Activated gamma-delta T cell (primary cell): Measurements from ENCODE around the gene ITGB1.
"Not testable (repeated sequence)": the region's sequence is repeated elsewhere in the genome, so short reads cannot be mapped to it uniquely, and the experiment has no call there.

Experiments
- DNase-seq: peaks from one replicate; lab custom pipeline; 2025; lab: John Stamatoyannopoulos, UW

ITGB1 gene

GRCh38 chr10:32980558-32981468, 22.8 kb upstream of the ITGB1 start:
- peak; percentile 68 for DNase-seq

GRCh38 chr10:32980242-32980557, 22.2 kb upstream of the ITGB1 start:
- no peak for DNase-seq

GRCh38 chr10:32979719-32980118, 21.7 kb upstream of the ITGB1 start:
- DNase-seq = not testable (repeated sequence)

GRCh38 chr10:32979041-32979440, 21.0 kb upstream of the ITGB1 start:
- no peak for DNase-seq

- not testable (repeated sequence) for DNase-seq
These were observed 20.1 kb upstream of the ITGB1 start for GRCh38 chr10:32977846-32978809.

DNA sequence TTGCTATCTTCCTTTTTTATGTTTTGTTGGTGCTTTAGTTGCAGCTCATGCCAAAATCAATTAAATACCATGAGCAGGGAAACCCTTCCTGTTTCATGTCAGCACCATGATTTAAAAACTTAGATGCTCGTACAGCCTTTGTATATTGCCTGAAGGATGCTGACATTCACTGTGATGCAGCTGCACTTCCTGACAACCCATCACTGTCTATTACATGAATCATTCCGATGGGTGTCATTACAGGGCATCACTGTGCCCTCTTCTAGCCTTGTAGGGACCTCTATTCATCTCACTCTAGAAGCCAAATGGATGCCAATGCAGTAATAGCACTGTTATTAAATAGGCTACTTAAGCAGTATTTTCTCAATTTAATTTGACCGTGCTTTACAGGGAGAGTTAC, 18.3 kb upstream of the ITGB1 start:
- no peak for DNase-seq

GRCh38 chr10:32972929-32973328, 14.9 kb upstream of the ITGB1 start:
- no peak for DNase-seq

- no peak for DNase-seq
These were observed 14.4 kb upstream of the ITGB1 start for GRCh38 chr10:32972460-32972859.

DNA sequence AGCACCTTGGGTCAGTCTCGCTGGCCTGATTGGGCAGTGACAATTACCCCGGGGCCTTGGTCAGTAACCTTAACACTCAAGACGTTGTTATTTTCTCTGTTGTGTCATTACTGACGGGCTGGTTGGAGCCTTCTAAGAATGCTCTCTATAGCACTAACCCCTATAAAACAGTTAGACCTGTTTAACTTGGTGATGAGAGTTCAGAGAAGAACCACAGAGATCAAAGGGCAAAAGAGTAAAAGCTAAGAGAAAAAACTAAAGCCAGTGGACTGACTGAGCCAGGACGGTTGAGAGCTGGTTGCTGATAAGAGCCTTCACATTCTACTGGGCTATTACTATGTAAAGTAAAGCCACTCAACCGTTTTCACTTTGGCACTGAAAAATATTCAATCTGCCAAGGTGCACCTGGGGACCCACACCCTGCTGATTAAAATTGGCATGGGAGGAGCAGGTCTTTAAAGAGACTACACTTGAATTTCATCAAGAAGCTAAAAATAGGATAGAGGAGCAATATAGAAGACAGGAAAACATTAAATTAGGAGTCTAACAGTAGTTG, 13.6 kb upstream of the ITGB1 start:
- DNase-seq = no peak

DNA sequence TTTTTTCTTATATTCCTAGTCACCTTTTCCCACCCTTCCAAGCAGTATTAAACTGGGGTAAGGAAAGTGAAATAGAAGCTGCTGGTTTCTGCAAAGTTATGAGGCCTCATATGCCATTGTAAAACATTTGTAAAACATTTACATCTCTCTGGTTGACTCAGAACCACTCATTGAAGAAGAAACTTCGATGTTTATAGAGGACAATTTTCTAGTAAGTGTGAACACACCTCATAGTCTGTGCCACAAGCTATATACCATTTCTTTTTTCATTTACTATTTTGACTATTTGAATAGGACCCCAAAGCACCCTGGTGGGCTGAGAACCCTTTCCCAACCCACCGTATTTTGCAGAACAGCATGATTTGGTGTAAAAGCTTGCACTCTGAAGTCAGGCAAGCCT, 12.9 kb upstream of the ITGB1 start:
- no peak for DNase-seq

DNA sequence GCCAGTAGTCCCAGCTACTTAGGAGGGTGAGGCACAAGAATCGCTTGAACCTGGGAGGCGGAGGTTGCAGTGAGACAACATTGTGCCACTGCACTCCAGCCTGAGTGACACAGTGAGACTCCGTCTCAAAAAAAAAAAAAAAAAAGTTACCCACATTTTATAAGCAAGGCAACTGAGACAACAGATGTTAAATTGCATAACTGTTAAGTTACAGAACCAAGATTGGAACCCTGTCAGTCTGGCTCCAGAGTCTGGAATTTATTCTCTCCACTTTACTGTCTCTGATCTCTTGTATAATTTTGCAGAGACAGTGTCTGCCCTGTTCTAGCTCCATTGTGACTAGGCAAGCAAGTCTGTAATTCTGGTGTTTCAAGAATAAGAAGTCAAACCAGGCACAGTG, 6.2 kb upstream of the ITGB1 start:
- DNase-seq = no peak

- DNase-seq = no peak
These were observed 5.1 kb upstream of the ITGB1 start for GRCh38 chr10:32963096-32963495.

DNA sequence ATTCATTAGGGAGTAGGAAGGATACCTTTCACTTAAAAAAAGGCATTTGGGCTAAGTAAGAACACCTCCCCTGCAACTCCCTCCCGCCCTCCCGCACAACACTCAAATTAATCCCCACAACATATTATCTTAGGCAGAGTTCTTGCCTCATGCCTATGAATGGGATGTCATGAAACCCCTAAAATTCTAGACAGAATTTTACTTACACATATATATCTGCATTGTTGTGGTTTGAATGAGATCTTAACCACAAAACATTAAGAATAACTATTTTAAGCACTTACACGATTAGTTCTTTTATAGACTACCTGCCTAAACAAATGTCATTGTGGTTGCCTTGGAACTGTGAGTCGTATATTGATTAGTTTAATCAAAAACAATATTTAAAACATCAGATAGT, 4.5 kb upstream of the ITGB1 start:
- DNase-seq = no peak

DNA sequence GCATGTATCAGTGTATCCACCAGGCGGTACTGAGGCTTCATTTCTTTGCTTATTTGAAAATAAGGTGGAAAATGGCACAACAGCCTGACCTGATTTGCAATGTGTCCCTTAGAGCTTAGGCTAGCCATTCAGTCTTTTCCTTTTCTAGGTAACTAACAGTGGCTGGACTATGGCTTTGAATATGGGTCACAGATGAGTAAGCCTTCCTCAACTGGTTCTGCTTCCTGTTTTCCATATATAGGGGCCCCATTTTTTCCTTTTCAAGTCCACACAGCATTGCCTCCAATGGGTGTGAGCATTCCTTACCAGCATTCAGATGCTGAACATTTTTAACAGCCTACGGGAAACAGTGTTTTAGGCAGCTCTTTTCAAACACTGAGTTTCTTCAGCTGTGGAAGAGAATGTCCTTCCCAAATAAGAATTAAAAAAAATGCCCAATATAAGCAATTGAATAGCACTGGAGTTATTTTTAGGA, 3.9 kb upstream of the ITGB1 start:
- no peak for DNase-seq

DNA sequence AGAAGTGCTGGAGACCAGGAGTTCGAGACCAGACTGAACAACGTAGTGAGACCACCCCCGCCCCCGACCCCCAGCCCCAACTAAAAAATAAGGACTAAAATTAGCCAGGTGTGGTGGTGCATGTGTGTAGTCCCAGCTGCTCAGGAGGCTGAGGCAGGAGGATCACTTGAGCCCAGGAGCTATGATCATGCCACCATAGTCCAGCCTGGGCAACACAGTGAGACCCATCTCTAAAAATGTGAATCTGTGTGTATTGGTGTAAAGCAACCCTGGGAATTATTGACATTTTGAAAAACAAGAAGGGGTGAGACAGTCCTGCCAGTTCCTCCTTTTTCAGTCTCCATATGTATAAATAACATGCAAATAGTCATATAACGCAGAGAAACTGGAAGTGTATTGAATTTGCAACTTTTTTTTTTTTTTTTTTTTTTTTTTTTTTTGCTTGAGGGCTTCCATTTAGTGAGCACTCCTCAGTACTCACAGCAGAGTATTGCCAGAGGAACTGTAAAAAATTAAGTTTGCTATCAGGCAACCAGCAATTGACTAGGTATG, 3.4 kb upstream of the ITGB1 start:
- no peak for DNase-seq

DNA sequence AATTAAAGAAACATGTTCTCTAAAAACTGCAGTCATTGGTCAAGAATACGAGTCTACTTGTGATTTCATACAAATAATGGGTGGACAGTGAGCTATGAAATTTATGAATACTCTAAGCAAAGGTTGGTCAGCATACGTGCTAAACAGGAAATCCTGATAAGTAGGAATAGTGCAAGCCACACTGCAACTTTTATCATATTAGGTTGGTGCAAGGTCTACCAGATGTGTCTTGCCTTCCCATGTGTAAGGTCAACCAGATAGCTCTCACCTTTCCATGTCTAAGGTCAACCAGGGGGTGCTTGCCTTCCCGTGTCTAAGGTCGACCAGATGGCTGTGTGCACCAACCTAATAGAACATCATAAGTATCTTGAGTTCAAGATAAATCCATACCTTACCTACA, 2.0 kb upstream of the ITGB1 start:
- DNase-seq = no peak

DNA sequence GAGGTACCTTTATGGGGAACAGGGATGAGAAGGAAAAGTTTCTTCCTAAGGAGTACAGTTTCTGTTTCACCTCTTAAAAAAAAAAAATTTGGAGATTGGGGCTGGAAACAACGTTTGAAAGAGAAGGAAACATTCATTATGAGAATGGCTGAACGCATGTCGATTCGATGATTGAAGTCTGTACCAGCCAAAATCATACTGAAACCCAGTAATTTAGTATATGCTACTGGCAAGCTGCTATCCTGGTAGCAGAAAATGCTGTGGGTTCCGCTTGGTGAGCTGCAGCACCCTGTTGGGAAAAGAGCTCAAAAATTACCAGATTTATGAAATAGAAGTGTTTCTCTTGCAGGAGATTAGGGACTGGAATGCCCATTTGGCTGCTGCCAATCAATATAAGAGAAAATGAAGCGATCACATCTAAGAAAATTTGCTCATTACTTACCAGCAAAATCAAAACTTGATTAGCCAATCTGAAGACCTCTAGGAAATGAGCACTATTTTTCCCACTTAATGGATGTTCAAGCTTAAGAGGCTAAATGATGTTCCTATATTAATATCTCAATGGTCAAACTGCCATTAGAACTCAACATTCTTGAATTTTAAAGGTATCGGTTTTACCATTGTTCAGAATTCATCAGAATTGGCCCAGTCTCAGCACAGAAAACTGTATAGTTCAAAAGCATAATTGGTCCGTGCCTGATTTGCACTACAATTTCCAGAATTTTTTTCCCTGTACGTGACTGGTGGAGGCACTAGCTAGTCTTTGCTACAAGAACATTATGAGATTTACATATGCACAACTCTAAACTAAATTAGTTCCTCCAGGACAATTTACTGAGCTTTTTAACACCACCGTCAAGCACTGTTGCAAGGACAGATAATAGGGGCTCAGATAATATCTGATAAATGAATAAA, 1.2 kb upstream of the ITGB1 start:
- no peak for DNase-seq

DNA sequence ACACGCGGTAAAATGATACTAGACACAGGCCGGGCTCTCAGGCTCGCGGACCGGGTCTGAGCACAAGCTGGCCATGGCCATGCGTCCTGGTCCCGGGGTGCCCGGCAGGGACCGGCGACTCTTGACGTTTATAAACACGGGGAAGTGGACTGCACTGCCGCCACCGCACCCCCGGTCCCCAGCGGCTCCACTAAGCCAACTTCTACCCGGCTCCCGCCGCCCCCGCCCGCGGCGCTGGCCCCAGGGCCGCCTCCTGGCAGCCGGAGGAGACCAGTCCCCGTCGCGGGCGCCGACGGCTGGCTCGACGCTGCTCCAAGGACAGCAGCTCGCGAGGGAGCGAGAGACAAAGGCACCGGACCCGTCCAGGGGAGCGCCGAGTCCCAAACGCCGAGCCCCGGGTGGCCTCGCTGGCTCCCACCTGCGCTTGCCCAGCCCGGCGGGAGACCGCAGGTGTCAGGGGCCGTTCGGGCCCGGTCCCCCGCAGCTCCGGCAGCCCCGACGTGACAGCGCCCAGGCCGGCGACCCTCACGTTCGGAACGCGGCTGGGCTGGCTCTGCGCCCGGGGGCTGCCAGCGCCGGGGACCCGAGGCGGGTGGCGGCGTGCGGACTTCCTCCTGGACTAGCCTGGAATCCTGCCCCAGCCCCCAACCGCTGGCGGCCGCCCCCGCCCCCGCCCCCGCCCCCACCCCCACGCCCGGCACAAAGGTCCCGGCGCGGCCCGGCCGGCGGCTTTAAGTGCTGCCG, 517 bp downstream of the ITGB1 start:
- peak; percentile 31 for DNase-seq

DNA sequence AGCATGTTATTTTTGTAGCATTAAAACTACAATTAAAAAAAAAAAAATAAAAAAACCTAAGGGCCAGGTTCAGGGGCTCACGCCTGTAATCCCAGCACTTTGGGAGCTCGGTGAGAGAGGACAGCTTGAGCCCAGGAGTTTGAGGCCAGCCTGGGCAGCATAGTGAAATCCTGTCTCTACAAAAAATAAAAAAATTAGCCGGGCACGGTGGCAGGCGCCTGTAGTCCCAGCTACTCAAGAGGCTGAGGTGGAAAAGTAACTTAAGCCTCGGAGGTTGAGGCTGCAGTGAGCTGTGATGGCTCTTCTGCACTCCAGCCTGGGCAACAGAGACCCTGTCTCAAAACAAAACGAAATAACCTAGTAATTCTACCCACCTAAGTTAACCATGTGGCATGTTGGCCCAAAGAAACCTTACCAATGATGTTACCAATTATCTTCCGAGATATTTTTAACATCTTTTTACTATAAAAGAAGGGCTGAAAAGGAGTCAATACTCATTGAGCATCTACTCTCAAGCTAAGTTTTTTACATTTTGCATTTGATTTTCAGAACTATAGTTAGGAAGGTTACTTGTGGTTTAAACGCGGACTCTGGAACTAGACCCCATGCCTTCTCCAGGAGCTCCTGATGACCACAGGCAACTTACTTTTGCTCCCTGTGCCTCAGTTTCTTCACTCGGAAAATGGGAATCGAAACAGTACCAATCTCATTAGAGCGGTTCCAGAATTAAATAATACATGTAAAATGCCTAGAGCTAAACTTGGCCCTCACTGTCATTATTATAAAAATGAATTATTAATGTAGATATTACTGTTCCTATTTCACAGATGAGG, 1.4 kb downstream of the ITGB1 start:
- no peak for DNase-seq
